T-helper 9 cell (primary cell): Measurements from ENCODE around the gene FAM216A.
"Not testable (repeated sequence)": the region's sequence is repeated elsewhere in the genome, so short reads cannot be mapped to it uniquely, and the experiment has no call there.

Source experiments
- DNase-seq: peaks from one replicate; pipeline ENCODE4 v3.0.0-alpha.2; 2020
- total RNA-seq, 2 donors: gene quantifications; one replicate each; lab custom pipeline; 2026; lab: John Stamatoyannopoulos, UW

FAM216A gene, protein sequence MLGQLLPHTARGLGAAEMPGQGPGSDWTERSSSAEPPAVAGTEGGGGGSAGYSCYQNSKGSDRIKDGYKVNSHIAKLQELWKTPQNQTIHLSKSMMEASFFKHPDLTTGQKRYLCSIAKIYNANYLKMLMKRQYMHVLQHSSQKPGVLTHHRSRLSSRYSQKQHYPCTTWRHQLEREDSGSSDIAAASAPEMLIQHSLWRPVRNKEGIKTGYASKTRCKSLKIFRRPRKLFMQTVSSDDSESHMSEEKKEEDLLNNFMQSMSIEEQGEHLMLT
- 2.9 to 12.5 reads per million in 2 donors for total RNA-seq

DNA sequence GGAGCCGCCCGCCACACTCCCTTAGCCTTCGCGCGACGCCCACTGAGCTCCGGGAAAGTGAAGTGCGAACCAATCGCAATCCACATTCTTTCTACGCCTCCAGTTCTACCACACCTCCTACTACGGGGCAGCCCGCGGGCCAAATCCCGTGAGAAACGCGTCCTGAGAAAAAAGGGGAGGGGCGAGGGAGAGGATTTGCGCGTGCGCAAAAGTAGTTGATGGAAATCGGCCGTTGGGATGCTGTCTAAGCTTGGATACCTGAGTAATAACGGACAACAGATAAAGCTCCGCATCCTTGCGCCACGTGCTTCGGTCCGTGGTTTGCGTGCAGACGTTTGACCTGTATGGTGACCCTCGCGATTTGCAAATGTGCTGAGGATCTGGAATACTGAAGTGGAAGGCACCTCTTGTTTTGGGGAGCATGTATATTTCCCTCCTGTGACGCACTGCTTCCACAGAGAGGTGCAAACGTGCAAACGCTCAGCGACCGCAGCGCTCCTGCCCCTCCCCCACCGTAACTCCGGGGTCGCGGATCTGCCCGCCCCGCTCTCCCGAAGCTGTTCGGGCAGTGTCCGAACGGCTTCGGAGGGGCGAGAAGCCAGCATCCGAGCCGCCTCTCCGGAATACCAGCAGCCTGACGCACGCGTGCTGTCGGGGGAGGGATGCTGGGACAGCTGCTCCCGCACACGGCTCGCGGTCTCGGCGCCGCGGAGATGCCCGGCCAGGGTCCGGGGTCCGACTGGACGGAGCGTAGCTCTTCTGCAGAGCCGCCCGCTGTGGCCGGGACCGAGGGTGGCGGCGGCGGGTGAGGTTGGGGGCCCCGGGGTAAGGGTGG is at the start of gene FAM216A, which contains the start of gene GPN3:
TSS of gene FAM216A (plus strand) at position 632 of the 835 bp plus-strand sequence. CDS start at position 663, 31 bp downstream.
TSS of gene GPN3 (minus strand) at position 44 of the 835 bp plus-strand sequence. CDS start 54 bp downstream, outside the sequence.
- peak; percentile 91 for DNase-seq

DNA sequence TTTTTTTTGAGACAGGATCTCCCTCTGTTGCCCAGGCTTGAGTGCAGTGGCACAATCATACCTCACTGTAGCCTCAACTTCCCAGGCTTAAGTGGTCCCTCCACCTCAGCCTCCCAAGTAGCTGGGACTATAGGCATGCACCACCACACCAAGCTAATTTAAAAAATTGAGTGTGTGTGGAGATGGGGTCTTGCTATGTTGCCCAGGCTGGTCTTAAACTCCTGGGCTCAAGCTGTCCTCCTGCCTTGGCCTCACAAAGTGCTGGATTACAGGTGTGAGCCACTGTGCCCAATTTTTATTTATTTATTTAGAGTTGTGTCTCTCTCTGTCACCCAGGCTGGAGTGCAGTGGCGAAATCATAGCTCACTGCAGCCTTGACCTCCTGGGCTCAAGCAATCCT is 48.0 kb upstream of the FAM216A start:
- not testable (repeated sequence) for DNase-seq

DNA sequence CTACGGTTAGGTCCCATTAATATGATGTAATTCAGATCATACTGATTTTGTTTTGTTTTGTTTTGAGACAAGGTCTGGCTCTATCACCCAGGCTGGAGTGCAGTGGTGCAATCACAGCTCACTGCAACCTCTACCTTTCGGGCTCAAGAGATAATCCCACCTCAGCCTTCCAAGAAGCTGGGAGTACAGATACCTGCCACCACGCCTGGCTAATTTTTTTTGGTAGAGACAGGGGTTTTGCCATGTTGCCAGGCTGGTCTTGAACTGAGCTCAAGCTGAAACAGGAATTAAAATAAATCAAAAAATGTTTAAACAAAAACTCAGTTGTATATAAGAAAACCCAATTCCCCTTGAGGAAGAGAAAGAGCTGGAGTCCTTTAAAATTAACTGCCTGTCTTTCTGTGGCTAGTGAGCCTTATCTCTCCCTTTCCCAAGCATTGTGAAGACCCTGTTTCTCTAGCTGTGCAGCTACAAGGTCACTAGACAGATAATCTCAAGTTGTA is 47.4 kb upstream of the FAM216A start:
- no peak for DNase-seq

DNA sequence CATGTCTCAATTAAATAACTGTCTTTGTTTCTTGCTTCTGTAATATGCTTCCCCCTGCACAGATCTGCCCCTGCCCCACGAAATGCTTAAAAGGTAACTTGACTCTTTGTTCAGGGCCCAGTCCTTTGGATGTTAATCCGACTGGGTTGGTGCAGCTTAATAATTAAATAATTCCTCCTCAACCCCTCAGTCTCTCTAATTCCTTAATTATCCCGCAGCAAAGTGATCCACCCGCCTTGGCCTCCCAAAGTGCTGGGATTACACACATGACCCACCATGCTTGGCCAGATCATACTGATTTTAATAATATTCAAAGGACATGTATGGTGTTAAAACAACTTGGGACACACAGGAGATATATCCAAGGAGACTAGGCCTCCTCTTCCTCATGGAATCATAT is 46.9 kb upstream of the FAM216A start:
- DNase-seq = no peak

DNA sequence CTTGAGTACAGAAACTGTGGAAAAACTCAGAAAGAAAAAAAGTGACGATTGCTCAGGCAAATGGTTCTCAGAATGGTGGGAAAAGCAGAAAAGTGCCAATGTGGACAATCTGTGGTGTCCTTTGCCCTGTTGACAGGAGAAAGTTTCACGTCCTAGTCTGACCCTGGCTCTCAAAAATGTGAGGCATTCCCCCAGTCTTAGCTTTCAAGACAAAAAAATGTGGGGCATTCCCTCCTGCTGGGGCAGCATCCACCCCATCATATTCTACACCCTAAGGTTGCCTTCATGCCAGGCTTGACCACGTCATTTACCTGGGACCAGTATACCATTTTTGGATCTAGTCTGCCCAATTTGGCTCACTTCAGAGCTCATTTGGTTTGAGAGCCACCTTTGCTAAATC is 44.4 kb upstream of the FAM216A start:
- DNase-seq = no peak

DNA sequence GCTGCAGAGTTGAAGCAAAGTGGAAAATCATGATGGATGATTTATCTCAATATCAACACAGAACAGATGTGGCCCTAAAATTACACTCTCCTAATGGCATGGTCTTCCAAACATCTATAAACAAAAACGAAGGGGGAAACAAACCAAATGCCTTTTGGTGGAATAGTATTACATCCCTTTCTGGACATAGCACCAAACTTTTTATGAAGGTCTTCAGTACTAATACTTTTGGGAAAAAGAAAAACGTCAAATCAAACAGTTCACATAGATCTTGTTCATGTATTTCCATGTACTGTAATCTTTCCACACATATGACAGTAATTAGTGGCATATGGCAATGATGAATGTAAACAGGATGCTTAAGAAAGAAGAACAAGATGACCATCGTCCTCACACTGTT is 42.2 kb upstream of the FAM216A start:
- no peak for DNase-seq

DNA sequence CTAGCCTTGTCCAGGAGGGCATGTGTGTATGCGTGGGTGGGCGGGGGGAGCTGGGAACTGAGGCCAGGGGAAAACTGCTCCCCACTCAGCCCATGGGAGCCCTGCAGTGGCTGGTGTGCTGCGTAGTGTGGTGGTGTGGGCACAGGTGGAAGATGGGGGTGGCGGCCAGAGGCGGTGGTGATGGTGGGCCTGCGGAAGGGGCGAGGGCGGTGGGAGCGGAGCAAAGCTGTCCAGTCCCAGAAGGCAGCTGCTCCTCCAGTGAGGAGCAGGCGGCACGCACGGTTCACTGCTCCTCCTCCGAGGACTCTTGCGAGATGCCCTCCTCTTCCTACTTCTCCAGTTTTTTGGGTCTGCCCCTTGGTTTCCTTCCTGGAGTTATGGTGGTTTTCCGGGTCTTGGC is 39.0 kb upstream of the FAM216A start:
- DNase-seq = not testable (repeated sequence)

DNA sequence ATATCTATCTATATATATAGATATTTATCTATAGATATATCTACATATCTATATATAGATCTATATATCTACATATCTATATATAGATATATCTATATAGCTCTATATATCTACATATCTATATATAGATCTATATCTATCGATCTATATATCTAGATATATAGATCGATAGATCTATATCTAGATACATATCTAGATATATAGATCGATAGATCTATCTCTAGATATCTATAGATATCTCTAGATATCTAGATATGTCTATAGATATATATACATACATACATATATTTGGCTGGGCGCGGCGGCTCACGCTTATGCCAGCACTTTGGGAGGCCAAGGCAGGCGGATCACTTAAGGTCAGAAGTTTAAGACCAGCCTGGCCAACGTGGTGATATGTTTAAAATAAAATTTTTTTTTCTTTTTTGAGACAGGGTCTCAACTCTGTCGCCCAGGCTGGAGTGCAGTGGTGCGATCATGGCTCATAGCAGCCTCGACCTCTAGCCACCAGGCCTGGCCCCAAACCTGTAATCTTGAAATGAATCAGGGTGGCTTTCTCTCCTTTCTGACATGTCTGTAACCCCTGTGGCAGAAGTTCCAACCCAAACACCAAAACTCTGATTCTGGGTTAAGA is 36.6 kb upstream of the FAM216A start:
- no peak for DNase-seq

DNA sequence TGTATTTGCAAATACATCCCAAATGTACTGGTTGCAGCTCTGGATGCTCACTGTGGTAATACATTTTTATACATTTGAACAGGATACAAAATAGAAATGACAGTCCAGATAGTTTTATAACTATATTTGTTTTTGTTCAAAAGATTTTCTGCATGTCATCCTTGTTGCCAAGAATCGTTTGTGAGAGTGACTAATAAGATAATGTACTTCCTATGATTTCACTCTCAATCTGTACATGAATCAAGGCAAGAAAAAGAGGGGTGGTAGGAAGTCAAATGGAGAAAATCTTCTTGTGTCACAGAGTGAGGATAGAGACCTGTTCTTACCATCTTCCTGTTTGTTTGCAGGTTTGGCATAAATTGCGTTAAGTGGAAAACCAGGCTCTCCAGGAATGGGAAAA is 32.4 kb upstream of the FAM216A start:
- no peak for DNase-seq

DNA sequence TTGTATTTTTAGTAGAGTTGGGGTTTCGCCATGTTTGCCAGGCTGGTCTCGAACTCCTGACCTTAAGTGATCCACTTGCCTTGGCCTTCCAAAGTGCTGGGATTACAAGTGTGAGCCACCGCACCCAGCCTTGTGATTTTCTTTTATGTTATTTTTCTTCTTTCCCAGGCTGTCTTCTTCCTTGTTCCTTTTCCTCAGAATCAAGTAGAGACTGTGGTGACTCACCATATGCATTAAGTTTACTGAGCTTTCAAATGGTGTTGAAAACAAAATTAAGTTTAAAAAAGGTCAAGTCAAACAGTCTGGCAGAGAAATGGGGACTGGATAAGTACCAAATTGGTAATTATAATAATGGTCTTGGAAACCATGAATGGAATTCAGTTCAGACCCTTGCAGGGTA is 24.2 kb upstream of the FAM216A start:
- DNase-seq = no peak

DNA sequence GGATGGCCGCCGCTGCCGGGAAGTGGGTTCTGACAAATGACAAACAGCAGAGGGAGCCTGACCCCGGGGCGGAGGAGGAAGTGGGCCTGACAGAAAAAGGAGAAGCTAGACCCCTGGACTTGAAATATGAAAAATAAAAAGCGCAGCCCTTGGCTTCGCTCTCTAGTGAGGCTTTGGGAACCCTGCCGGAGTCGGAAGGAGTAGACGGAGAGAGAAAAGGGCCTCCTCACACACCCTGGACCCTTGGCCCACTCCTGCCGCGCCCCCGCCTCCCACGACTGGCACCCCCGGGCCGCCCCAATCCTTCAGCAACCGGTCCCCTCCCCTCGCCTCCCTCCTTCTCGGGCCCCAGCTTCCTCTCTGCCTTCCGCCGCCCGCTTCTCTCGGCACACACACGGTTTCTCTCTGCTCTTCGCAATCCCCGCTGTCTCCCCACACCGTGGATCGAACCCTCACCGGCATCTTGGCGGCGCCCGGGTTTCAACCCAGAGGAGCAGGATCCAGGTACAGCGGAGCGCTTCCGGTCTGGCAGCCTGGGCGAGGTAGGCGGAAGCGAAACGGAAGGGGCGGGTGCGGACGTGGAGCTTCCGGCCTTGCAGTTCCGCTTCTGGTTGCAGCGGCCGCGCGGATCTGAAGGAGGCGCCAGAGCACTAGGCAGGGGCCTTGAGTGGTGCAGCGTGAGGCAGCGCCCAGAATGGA is 18.7 kb upstream of the FAM216A start, which contains the start of gene ARPC3:
TSS of gene ARPC3 (minus strand) at position 539 of the 699 bp plus-strand sequence. CDS start at position 462, 77 bp downstream.
- peak; percentile 90 for DNase-seq

DNA sequence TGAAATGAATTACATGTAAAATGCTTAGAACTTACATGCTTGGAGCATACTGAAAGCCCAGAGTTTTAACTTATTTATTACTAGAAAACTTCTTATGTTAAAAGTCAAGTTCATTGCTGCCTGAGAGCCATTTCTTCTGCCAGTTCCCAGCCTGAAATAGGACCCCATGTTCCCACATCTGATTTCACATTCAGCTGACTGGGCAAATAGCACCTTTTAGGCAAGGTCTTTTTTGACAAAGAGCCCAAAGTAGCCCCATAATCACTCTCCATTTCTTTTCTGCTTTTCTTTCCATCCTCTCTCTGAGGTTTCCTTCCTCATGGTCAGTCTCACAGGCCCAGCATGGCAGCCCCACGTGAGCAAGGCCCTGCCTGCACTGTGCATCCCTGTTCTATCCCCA is 17.4 kb upstream of the FAM216A start:
- no peak for DNase-seq

DNA sequence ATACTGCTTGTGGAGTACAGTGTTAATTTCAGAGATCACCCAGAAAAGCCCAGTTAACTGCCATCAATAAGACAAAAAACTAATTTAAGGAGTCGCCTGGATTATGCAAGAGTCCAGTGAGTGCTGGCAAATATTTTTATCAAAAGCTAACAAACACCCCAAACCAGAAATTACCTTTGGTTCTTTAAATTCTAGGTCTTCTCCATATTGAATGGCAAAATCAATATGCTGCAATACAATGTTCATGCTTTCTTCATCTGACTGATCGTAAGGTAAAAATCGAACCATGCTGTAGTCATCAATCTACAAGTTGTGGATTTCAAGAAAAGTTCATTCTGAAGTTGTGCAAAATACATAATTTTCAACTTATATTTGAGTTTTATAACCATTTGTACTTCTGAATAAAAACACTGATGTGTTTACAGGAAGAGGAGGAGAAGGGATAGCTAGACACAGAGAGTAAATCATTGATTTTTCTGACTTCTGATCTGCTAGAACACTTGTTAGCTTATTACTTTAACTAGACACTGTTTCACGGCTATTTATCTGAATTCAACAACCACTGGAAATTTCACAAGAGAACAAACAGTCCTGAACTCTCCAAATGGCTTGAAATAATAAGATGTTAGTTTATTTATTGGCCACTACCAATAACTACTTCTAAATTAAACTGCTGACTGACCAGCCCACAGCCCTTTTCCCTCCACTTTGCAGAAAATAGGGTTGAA is 14.9 kb upstream of the FAM216A start:
- no peak for DNase-seq

DNA sequence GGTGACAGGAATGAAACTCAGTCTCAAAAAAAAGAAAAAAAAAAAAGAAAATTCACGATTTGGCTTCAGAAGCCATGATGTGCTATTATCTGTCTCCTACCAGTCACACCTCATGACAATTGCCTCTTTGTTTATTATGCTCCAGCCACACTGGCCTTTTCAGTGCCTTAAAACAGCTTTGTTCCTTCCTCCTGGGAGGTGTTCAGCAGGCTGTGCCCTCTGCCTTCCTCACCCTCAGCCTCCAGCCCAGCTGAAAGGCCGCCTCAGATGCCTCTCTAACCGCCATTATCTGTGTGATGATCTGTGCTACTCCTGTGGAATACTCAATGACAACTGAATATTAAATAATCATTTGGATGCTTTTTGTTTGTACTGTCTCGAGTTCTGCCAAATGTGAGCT is 9.9 kb upstream of the FAM216A start:
- no peak for DNase-seq

DNA sequence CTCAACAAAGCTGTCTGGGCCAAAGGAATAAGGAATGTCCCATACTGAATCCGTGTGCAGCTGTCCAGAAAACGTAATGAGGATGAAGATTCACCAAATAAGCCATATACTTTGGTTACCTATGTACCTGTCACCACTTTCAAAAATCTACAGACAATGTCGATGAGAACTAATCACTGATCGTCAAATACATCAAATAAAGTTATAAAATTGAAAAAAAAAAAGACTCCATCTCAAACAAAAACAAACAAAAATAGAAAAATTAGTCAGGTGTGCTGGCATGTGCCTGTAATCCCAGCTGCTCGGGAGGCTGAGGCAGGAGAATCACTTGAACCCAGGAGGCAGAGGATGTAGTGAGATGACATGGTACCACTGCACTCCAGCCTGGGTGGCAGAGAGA is 7.5 kb upstream of the FAM216A start:
- not testable (repeated sequence) for DNase-seq

DNA sequence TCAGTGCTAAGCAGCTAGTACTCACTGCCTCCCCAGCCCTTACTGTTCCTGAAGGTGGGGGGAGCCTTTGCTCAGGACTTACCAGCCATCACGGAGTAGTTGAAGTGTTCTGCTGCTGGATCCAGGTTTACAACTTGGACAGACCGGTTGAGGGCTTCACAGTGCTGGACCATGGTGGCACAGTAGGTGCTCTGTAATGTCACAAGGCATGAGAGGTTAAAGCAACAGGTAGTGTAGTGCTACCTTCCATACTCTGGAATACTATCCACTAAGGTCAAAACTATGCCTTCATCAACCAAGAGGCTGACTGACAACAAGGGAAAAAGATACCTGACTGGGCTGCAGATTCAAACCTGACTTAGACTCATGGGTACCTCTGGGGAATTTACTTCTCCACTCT is 3.6 kb upstream of the FAM216A start:
- DNase-seq = no peak

DNA sequence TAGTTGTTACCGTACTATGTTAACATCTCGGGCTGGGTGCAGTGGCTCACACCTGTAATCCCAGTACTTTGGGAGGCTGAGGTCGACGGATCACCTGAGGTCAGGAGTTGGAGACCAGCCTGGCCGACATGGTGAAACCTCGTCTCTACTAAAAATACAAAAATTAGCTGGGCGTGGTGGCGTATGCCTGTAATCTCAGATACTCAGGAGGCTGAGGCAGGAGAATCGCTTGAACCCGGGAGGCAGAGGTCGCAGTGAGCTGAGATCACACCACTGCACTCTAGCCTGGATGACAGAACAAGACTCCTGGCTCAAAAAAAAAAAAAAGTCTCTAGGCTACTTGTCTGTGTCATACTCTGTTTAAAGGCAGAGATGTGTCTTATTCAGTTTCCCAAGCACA is 2.9 kb upstream of the FAM216A start:
- not testable (repeated sequence) for DNase-seq

DNA sequence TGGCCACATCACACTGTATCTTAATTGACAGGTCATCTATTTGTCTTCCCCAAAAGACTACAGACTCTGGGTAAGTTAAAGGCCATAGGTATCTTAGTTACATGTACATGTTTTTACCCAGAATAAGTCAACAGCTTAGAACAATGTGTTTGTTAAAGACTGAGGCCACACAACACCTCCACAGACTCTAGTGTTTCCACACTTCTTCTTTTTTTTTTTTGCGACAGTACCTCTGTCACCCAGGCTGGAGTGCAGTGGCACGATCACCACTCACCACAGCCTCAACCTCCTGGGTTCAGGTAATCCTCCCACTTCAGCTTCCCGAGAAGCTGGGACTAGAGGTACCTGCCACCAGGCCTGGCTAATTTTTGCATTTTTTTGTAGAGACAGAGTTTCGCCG is 1.9 kb upstream of the FAM216A start:
- DNase-seq = no peak

DNA sequence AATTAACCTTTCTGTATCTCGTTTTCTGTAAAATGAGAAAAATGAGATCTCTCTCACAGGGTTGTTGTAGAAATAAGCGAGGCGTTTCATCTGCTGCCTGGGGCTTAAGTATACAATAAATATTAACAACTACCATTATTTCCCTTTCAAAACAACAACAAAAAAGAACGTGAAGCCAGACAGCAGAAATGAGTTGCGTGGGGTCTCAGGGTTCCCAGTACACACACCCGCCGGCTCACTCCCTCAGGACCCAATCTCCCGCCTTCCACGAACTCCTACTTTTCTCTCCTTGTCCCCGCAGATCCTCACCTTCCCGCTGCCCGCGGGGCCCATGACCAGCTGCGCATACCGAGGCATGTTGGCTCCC is 815 bp upstream of the FAM216A start:
- no peak for DNase-seq

DNA sequence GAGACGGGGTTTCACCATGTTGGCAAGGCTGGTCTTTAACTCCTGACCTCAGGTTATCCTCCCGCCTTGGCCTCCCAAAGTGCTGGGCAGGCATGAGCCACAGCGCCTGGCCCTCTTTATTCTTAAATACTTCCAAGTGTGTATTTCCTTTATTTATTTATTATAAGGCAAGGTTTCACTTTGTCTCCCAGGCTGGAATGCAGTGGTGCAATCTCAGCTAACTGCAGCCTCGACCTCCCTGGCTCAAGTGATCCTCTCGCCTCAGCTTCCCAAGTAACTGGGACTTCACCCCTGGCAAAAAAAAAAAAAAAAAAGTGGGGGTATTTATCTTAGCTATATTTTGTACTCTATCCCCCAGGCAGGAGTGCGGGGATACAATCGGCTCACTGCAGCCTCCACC is 6.8 kb downstream of the FAM216A start:
- no peak for DNase-seq

DNA sequence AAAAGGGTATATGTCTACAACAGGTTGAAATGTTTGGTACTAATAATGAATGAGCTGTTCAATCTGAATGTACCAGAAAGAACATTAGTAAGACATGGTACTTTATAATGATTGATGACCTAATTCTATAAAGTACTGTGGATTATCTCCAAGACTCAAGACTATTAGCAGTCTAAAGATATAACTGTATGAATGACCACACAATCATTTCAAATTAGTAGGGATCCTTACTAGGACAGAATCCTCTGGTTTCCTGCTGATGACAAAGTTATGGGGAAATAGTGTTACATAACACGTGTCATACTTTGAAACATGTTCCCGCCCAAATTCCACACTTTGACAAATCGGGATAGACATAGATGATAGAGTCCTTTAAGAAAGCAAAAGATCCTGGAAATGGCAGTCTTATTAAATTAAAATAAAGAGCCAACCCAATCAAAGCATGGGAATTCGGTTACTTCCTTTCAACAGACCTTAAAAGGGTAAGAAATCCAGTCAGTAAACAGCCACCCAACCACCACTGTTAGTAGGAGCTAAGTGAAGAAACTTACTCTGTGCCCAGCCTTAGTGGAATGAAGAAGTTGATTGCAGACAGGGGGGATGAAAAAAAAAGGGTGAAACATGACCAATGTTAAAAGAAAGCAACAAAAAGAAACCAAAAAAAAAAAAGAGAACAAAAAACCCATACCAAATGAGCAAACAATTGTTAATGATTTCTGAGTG is 30.5 kb downstream of the FAM216A start:
- no peak for DNase-seq
